ENCODE data around the gene NFKBIL1. TPM values are rescaled to one million over a fixed set of nuclear protein-coding genes. Genes with fewer than 3 reads are reported as not detected.

NFKBIL1 gene
- total RNA-seq, 1 donor = 20.0 TPM

DNA sequence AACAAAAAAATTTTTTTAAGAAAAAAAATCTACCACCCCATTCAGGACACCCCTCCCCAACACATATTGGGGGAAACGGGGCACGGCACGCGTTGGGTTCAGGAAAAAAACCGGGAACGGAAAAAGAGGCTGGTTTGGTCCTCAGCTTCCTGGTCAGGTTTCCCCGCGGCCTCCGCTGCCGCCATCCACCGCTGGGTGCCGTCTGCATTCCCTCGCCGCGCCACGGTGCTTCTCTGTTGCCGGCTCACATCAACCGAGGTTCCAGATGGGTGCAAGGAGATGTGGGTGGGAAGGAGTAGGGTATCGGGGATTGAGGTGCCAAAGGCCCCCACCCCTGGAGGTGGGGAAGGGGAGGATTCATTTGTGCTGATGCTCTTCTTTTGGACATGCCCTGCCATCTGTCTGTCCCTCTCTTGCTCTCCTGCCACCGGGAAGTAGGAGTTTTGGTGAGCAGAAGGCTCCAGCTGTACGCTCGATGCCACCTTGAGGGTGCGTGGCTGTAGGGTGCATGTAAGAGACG lies 12.8 kb upstream of the NFKBIL1 start:
- no peak overlapping the region for H3K4me3 ChIP-seq (ENCODE audit: low read depth, low read length)
- DNase-seq (ENCODE audit: low read depth) = no peak
- no peak for TF ChIP-seq CTCF (IDR thresholded peaks at IDR 0.05; ENCODE audit: insufficient read depth, low read length)

GRCh38 chr6:31535538-31536324 lies 11.7 kb upstream of the NFKBIL1 start:
- no peak overlapping the region for H3K4me3 ChIP-seq (ENCODE audit: low read depth, low read length)
- no peak for DNase-seq (ENCODE audit: low read depth)
- no peak for TF ChIP-seq CTCF (IDR thresholded peaks at IDR 0.05; ENCODE audit: insufficient read depth, low read length)

GRCh38 chr6:31538805-31539400 lies 8.5 kb upstream of the NFKBIL1 start:
- no peak for TF ChIP-seq CTCF (IDR thresholded peaks at IDR 0.05; ENCODE audit: insufficient read depth, low read length)
- H3K4me3 ChIP-seq (ENCODE audit: low read depth, low read length) = peak overlapping the region; percentile 95
- DNase-seq (ENCODE audit: low read depth) = no peak

DNA sequence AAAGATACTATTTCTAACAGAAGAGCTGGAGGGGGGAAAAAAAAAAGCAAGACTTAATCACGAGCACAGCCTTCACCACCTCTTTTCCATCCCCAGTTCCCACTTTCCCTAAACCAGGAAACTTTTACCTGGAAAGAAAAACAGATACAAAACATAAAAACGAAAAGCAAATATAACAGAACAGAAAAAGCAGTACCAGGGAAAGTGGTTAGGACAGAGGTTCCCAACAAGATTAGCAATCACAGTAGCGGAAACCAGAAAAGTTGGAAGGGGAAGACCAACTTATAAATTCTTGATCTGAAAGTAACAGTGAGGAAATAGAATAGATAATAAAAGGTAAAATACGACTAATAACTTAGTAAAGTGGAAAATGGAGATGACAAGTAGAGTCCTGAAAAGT lies 6.8 kb upstream of the NFKBIL1 start:
- TF ChIP-seq CTCF (IDR thresholded peaks at IDR 0.05; ENCODE audit: insufficient read depth, low read length) = no peak
- DNase-seq (ENCODE audit: low read depth) = no peak
- H3K4me3 ChIP-seq (ENCODE audit: low read depth, low read length) = peak overlapping the region; percentile 95

DNA sequence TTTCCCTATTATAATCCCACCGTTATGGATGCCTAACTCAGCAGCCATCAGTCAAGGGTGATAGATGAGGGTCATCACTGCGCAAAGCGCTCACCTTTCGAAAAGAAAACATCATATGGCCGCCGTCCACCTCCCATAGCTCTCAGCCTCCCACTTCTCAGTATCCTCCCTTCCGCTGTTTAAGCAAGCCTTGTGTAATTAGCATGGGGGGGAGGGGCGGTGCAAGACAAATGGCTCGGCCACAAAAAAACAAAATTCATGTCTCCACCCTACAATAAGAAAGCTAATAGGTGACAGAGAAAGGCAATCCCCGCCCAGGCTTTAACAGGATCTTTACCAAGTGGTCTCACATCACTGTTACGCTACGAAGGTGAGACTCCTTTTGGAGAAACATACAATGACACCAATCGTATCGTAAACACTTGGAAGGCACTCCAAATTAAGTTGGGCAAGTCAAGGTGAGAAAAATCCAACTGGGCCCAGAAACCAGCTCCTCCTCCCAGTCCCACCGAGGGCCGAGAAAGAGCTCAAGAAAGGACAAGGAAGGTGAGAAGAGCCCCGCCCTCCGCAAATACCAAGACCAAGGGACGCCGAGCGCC lies 6.2 kb upstream of the NFKBIL1 start:
- TF ChIP-seq CTCF (IDR thresholded peaks at IDR 0.05; ENCODE audit: insufficient read depth, low read length) = no peak
- DNase-seq (ENCODE audit: low read depth) = peak; percentile 58
- H3K4me3 ChIP-seq (ENCODE audit: low read depth, low read length) = peak overlapping the region; percentile 95

GRCh38 chr6:31541658-31542521 lies 5.5 kb upstream of the NFKBIL1 start, which contains the start of gene DDX39B:
Gene DDX39B (minus strand): TSS chr6:31542003. CDS start chr6:31540532, 1,471 bp downstream.
- peak; percentile 98 for DNase-seq (ENCODE audit: low read depth)
- peak within 1 kb of the TSS; percentile 95 for H3K4me3 ChIP-seq (ENCODE audit: low read depth, low read length)
- TF ChIP-seq CTCF (IDR thresholded peaks at IDR 0.05; ENCODE audit: insufficient read depth, low read length) = no peak

Data from fibroblast of the aortic adventitia (primary cell).